Endothelial cell of umbilical vein (primary cell): ENCODE measurements around the gene NUP58.

Source experiments
- CTCF ChIP-seq, 2 donors: IDR thresholded peaks; 1 replicate in 1 of 2; 2 replicates in 1 of 2; pipeline ENCODE4 v1.5.1; 2011; ENCODE audit warnings: low read length in 2 of 2, mild to moderate bottlenecking in 2 of 2, moderate library complexity in 2 of 2, control low read depth in 1 of 2, inconsistent platforms in 1 of 2, low read depth in 1 of 2; ENCODE audit not compliant: insufficient read depth in 1 of 2; ENCODE audit errors: extremely low read depth in 1 of 2
- GATA2 ChIP-seq: IDR thresholded peaks from 2 replicates; pipeline ENCODE4 v1.7.0; 2011; ENCODE audit warnings: low read depth, mild to moderate bottlenecking, moderate library complexity, mixed read lengths, low read length; ENCODE audit not compliant: insufficient read length, insufficient read depth
- MAX ChIP-seq: IDR thresholded peaks from 2 replicates; pipeline ENCODE4 v1.6.1; 2011; ENCODE audit not compliant: insufficient read depth, insufficient read length

- TF ChIP-seq GATA2 (no peak), CTCF (IDR thresholded peaks at IDR 0.05; ENCODE audit: extremely low read depth in 1 of 2, insufficient read depth in 1 of 2, low read depth in 1 of 2, low read length in 2 of 2) (no peak), MAX (no peak)
Observed at GRCh38 chr13:25267715-25268114, 33.7 kb upstream of the NUP58 start.
